Left lung (tissue), 14 donors: ENCODE measurements around the gene FGF10. TPM values are rescaled to one million over a fixed set of nuclear protein-coding genes. Genes with fewer than 3 reads are reported as not detected.

Experiments
- ATAC-seq: fragments of 200-7000 bp; cut with Tn5 transposase; one replicate; pipeline ENCODE4 v1.9.1; 2020; ENCODE audit warnings: moderate library complexity
- DNase-seq, 4 donors: peaks; one replicate each; pipeline ENCODE4 v3.0.0-alpha.2; 2013 to 2020
- H3K27ac ChIP-seq, 2 donors: fragments of 200-600 bp; sonication (generic) in 1 of 2; one replicate each; pipeline versions ENCODE4 v1.5.0 to v1.8.0; 2020 to 2021
- H3K27me3 ChIP-seq, 2 donors: fragments of 200-600 bp; sonication (generic) in 1 of 2; one replicate each; pipeline versions ENCODE4 v1.5.0 to v1.8.0; 2020 to 2021
- H3K36me3 ChIP-seq, 2 donors: fragments of 200-600 bp; sonication (generic) in 1 of 2; one replicate each; pipeline versions ENCODE4 v1.5.0 to v1.8.0; 2020 to 2021
- H3K4me1 ChIP-seq, 2 donors: fragments of 200-600 bp; one replicate each; pipeline ENCODE4 v1.8.0; 2021
- H3K4me3 ChIP-seq, 2 donors: fragments of 200-600 bp; sonication (generic) in 1 of 2; one replicate each; pipeline versions ENCODE4 v1.5.0 to v1.8.0; 2020 to 2021; ENCODE audit warnings: mild to moderate bottlenecking in 1 of 2
- H3K9me3 ChIP-seq, 2 donors: fragments of 200-600 bp; sonication (generic) in 1 of 2; one replicate each; pipeline versions ENCODE4 v1.5.0 to v1.8.0; 2020 to 2021
- CTCF ChIP-seq, 2 donors: fragments of 200-600 bp; sonication (generic) in 1 of 2; IDR thresholded peaks; one replicate each; pipeline versions ENCODE4 v1.5.0 to v1.8.0; 2021; ENCODE audit warnings: antibody characterized with exemption in 2 of 2
- intact Hi-C, 2 donors: fragments of 100-400 bp; cut with DNase I; formaldehyde crosslinking; loops; one replicate each; pipeline versions ENCODE4 v1.11.2 to v1.14.2; 2022
- long read RNA-seq, 12 donors: library from polyadenylated mRNA in 2 of 12; unstranded in 2 of 12; transcript quantifications; one replicate each; pipeline ENCODE4 v2.0.0 and lab custom pipeline, GENCODE V29; 2019 to 2026
- polyA plus RNA-seq, 6 donors: library from polyadenylated mRNA; unstranded; fragments of 120-200 nt; gene quantifications; one replicate each; pipeline ENCODE4 v1.2.1, GENCODE V29; 2013; ENCODE audit not compliant: insufficient read length in 6 of 6
- total RNA-seq, 2 donors: library from RNA; stranded (reverse); fragmentation: NEBNext Ultra II Directional; extraction: Animal tissue kit (Norgen Biotek cat#: 25700); gene quantifications; one replicate each; pipeline ENCODE4 v1.2.1, GENCODE V29; 2021
- donor health status: DM: no; HTN: yes; CAD: no.
- donor health status: DM: no; HTN: no; CAD: no.

FGF10 gene
- total RNA-seq (1 to 10 TPM; 1.2 to 7.8 TPM), polyA plus RNA-seq (10 to 100 TPM; 41.3 to 47.7 (median 44.2) TPM)
- long read RNA-seq, donor 1, transcript FGF10-201 (3 exons, 2,193 nt): major isoform, 6 of 6 reads
- long read RNA-seq, donor 1, partial matches to known transcripts: 0 of 6 reads
- long read RNA-seq, donor 1, other reads (novel, unspliced or antisense): 0 of 6 reads
- long read RNA-seq, donor 2, transcript FGF10-201 (3 exons, 2,193 nt): major isoform, 6 of 15 reads
- long read RNA-seq, donor 2, partial matches to known transcripts: 9 of 15 reads
- long read RNA-seq, donor 2, other reads (novel, unspliced or antisense): 0 of 15 reads
- long read RNA-seq, donor 3, partial matches to known transcripts: 0 of 4 reads
- long read RNA-seq, donor 3, other reads (novel, unspliced or antisense): 0 of 4 reads
- long read RNA-seq, donor 4: 0 reads
- long read RNA-seq, donor 5, transcript FGF10-201 (3 exons, 2,193 nt): major isoform, 13 of 13 reads
- long read RNA-seq, donor 5, partial matches to known transcripts: 0 of 13 reads
- long read RNA-seq, donor 5, other reads (novel, unspliced or antisense): 0 of 13 reads
- long read RNA-seq, donor 6, transcript FGF10-201 (3 exons, 2,193 nt): major isoform, 5 of 5 reads
- long read RNA-seq, donor 6, partial matches to known transcripts: 0 of 5 reads
- long read RNA-seq, donor 6, other reads (novel, unspliced or antisense): 0 of 5 reads
- long read RNA-seq, donor 7, transcript FGF10-201 (3 exons, 2,193 nt): major isoform, 5 of 5 reads
- long read RNA-seq, donor 7, partial matches to known transcripts: 0 of 5 reads
- long read RNA-seq, donor 7, other reads (novel, unspliced or antisense): 0 of 5 reads
- long read RNA-seq, donor 8, transcript FGF10-201 (3 exons, 2,193 nt): major isoform, 5 of 5 reads
- long read RNA-seq, donor 8, partial matches to known transcripts: 0 of 5 reads
- long read RNA-seq, donor 8, other reads (novel, unspliced or antisense): 0 of 5 reads
- long read RNA-seq, donor 9: 0 reads
- long read RNA-seq, donor 10: 0 reads
- long read RNA-seq, donor 11, partial matches to known transcripts: 0 of 2 reads
- long read RNA-seq, donor 11, other reads (novel, unspliced or antisense): 0 of 2 reads
- long read RNA-seq, donor 12, partial matches to known transcripts: 0 of 3 reads
- long read RNA-seq, donor 12, other reads (novel, unspliced or antisense): 0 of 3 reads

GRCh38 chr5:44389090-44389822 is at the start of gene FGF10:
Gene FGF10, minus strand, starts transcription at chr5:44389420. Its CDS starts 738 bp downstream, at chr5:44388682.
- intact Hi-C loops: no loop called here
- Histone ChIP-seq H3K27ac (peak within 1 kb of the TSS; percentile 25 to 37), H3K4me1 (peaks cover 0 to 9% of the 10 kb centered on the region in 2 donors), H3K36me3 (no peaks in the 10 kb centered on the region), H3K9me3 (no peaks in the 10 kb centered on the region), H3K4me3 (peak within 1 kb of the TSS; percentile 25 to 32), H3K27me3 (peaks cover 18 to 53% of the 10 kb centered on the region in 2 donors)
- DNase-seq (peak; percentile 34 to 75 (median 70)), ATAC-seq (peak; percentile 80)
- no peak for TF ChIP-seq CTCF (IDR thresholded peaks at IDR 0.05)

- DNase-seq: no peak
- Histone ChIP-seq H3K4me3 (no peak overlapping the region), H3K9me3 (no peaks in the 10 kb centered on the region), H3K4me1 (no peaks in the 10 kb centered on the region), H3K36me3 (no peaks in the 10 kb centered on the region), H3K27me3 (no peaks in the 10 kb centered on the region), H3K27ac (no peak overlapping the region)
- TF ChIP-seq CTCF (IDR thresholded peaks at IDR 0.05): no peak
- ATAC-seq: no peak
- intact Hi-C loops: no loop called here
These were observed 37.7 kb upstream of the FGF10 start for GRCh38 chr5:44426944-44427343.

DNA sequence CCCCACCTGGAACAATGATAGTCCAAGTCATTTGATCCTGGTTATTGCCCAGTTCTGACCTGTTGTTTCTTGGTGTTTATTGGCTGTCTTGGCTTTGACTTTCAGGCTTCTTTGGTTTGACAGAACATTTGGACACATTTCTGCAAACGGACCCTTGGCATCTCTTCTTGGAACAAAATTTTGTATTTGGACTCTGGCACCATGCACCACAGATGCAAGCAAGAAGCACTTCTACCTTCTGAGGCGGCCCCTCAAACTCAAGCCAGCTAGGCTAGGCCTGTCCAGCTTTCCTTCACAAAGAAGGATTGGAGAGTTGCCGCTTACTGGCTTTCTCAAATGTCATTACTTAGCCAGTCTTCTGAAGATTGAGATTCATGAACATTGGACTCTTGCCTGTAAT is 23.1 kb upstream of the FGF10 start:
- Histone ChIP-seq H3K27me3 (no peaks in the 10 kb centered on the region), H3K27ac (no peak overlapping the region), H3K4me3 (no peak overlapping the region), H3K4me1 (no peaks in the 10 kb centered on the region), H3K36me3 (no peaks in the 10 kb centered on the region), H3K9me3 (no peaks in the 10 kb centered on the region)
- no peak for DNase-seq
- no peak for ATAC-seq
- TF ChIP-seq CTCF (IDR thresholded peaks at IDR 0.05): no peak
- intact Hi-C loops: no loop called here

DNA sequence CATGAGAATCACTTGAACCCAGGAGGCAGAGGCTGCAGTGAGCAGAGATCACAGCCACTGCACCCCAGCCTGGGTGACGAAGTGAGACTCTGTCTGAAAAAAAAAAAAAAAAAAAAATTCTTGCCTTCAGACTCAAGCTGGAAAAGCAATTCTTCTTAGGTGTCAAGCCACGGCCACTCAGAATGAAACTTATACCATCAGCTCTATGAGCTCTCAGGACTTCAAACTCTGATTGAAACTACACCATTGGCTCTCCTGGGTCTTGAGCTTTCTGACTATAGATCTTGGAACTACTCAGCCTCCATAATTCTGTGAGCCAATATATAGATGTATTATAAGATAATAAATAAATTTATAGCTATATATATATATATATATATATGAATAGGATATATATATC is 12.9 kb upstream of the FGF10 start:
- no peak for DNase-seq
- no peaks in the 10 kb centered on the region for H3K36me3 ChIP-seq
- intact Hi-C loops: no loop called here
- H3K27ac ChIP-seq: no peak overlapping the region
- H3K27me3 ChIP-seq: no peaks in the 10 kb centered on the region
- no peak for TF ChIP-seq CTCF (IDR thresholded peaks at IDR 0.05)
- H3K4me1 ChIP-seq: no peaks in the 10 kb centered on the region
- no peak for ATAC-seq
- H3K4me3 ChIP-seq: no peak overlapping the region
- H3K9me3 ChIP-seq: no peaks in the 10 kb centered on the region
